Muscle layer of duodenum (tissue), 2 donors: ENCODE data around the gene STARD5.
A peak's percentile ranks its signal among the peaks of the same experiment; 100 is the strongest.

Source experiments
- H3K27ac ChIP-seq: one replicate; pipeline ENCODE4 v1.7.0; 2013; ENCODE audit warnings: mild to moderate bottlenecking, low read length
- H3K27me3 ChIP-seq: one replicate; pipeline ENCODE4 v1.7.0; 2013; ENCODE audit warnings: low read depth, mild to moderate bottlenecking, control low read depth, low read length
- H3K36me3 ChIP-seq, 2 donors: one replicate each; pipeline ENCODE4 v1.7.0; 2013; ENCODE audit warnings: low read length in 2 of 2, control low read depth in 1 of 2, mild to moderate bottlenecking in 1 of 2; ENCODE audit not compliant: insufficient read depth in 2 of 2, control insufficient read depth in 1 of 2
- H3K4me1 ChIP-seq, 2 donors: one replicate each; pipeline ENCODE4 v1.7.0; 2013; ENCODE audit warnings: low read length in 2 of 2, mild to moderate bottlenecking in 2 of 2, control low read depth in 1 of 2, moderate library complexity in 1 of 2; ENCODE audit not compliant: insufficient read depth in 2 of 2, control insufficient read depth in 1 of 2
- H3K4me3 ChIP-seq, 2 donors: one replicate each; pipeline ENCODE4 v1.7.0; 2013; ENCODE audit warnings: low read length in 2 of 2, low read depth in 1 of 2, mild to moderate bottlenecking in 1 of 2
- H3K9me3 ChIP-seq, 2 donors: one replicate each; pipeline ENCODE4 v1.7.0; 2013; ENCODE audit warnings: low read length in 2 of 2, control low read depth in 1 of 2, mild to moderate bottlenecking in 1 of 2; ENCODE audit not compliant: control insufficient read depth in 1 of 2
- donor health status: healthy.

Gene STARD5

DNA sequence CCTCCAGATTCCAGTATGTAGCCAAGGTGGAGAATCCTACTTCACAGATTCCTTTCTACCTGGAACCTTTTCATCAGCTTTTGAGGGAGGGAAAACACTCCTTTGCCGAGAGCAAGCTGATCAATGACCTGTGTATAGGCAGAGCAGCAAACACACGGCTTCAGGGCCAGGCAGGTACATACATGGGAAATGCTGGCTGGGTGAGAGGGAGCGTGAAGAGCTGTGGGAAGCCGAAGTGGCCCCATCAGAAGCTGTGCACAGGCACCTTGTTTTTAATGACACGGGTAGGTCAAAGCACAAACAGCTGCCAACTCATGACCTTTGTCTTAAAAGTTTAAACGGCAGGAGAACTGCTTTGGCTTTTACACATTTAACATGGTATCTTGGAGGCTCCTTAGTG, 25.3 kb downstream of the STARD5 start:
- H3K4me3 ChIP-seq: peak overlapping the region; percentile 23 to 30
- peak overlapping the region; percentile 52 for H3K27ac ChIP-seq
- no peaks in the 10 kb centered on the region for H3K9me3 ChIP-seq
- peaks cover 8 to 14% of the 10 kb centered on the region in 2 donors for H3K4me1 ChIP-seq
- peaks cover 0 to 3% of the 10 kb centered on the region in 2 donors for H3K36me3 ChIP-seq
- no peaks in the 10 kb centered on the region for H3K27me3 ChIP-seq

DNA sequence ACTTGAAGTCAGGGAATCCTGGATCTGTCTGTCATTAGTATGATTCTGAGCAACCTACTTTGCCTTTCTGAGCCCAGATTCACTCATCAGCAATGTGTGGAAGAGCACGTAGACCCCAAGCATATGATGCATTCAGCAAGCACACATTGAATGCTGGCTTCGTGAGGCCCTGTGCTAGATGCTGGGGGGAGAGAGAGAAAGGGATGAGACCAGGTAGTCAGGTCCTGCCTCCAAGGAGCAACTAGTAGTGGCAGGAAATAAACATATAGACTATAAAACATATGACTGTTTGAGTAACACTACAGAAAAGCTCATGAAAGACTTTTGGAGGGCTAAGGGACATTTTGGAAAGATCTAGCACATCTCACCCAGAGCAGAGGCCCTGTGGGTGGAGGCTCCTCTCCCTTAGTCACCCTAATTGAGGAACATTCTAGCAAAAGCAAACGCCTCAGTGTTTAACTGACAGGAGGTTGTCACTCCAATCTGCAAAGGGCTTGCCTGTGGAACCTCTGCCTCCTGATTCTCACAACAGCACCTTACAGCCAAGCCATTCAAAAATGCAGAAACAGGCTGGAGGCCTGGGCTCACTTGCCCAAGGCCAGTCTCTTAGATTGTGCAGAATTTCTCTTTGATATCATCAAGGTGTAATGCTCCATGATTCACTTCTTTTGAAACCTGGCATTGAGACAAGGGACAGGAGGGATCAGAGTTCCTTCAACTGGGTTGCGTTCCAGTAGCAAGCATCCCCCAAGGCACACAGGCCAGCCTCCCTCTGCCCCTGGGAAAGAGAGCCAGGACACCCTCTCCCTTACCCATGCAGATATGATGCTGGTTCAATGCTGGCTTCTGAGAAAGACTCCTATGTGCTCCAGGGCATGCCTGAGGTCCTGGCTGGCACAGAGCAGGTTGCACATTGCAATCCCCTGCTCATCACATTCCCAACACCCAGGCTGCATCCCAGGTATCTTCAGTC, 26.1 kb downstream of the STARD5 start:
- Histone ChIP-seq H3K36me3 (no peaks in the 10 kb centered on the region), H3K27ac (peak overlapping the region; percentile 52), H3K4me3 (peak overlapping the region; percentile 30 to 59)

DNA sequence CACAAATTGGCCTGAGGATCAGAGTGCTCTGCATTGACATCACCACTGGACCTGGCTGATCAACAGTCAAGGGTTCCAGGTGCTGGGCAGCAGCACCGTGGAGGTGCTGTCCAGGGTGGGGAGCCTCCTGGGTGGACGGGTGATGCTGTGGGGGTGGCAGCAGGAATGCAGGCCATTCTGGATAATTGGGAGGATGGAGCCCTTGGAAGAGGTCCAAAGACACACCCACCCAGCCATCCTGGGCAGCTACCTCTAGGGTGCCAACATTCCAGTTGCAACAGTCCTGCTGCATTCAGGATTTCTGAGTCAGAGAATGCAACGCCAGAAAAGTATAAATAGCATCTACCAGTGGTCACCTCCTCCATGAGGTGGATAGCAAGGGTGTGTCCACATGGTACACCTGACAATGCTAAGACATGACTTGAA, 26.8 kb downstream of the STARD5 start:
- Histone ChIP-seq H3K27me3 (no peaks in the 10 kb centered on the region), H3K4me1 (peaks cover 8 to 11% of the 10 kb centered on the region in 2 donors), H3K27ac (peak overlapping the region; percentile 50), H3K9me3 (no peaks in the 10 kb centered on the region), H3K36me3 (peaks cover 0 to 3% of the 10 kb centered on the region in 2 donors), H3K4me3 (peak overlapping the region; percentile 19 to 59)

More for the DNA sequence above, 26.1 kb downstream of the STARD5 start:
- Histone ChIP-seq H3K9me3 (no peaks in the 10 kb centered on the region), H3K27me3 (no peaks in the 10 kb centered on the region), H3K4me1 (peaks cover 8 to 11% of the 10 kb centered on the region in 2 donors)

DNA sequence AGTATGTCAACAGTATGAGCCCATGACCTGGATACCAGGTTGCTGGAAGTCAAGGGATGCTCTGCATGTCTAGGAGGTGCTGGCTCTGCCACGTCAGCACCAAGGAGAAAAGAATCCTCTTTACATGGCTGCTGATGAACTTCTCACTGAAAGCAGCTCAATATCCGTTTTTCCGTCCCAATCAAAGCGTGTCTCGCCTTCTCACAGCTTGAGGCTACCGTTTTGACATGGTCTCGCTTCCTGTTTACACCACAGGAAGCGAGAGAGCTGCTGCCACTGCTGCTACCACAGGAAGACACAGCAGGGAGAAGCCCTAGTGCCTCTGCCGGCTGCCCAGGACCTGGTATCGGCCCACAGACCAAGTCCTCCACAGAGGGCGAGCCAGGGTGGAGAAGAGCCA, 27.3 kb downstream of the STARD5 start:
- H3K4me1 ChIP-seq: peaks cover 8 to 11% of the 10 kb centered on the region in 2 donors
- peak overlapping the region; percentile 19 to 59 for H3K4me3 ChIP-seq
- peak overlapping the region; percentile 50 for H3K27ac ChIP-seq
- H3K9me3 ChIP-seq: no peaks in the 10 kb centered on the region
- peaks cover 0 to 3% of the 10 kb centered on the region in 2 donors for H3K36me3 ChIP-seq
- no peaks in the 10 kb centered on the region for H3K27me3 ChIP-seq

DNA sequence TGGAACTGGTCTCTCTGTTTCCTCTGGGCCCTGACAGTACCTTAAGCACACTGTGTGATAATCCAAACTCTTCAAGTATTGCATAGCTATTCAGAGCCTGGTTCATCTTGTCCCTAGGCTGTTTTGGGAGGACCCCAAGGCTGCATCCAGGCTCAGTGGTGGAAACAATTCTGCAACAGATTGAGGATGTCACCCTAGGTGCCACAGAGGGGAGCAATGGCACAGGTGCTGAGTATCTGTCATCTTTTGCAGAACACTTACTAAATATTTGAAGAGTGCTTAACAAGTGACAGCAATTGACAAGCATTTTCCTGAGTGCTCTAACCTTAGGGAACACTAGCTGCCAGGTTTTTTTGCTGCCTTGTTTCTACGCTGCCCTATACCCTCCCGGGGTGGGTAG, 27.8 kb downstream of the STARD5 start:
- H3K27ac ChIP-seq: peak overlapping the region; percentile 50
- peak overlapping the region in 1 of 2 donors; percentile 59 for H3K4me3 ChIP-seq

DNA sequence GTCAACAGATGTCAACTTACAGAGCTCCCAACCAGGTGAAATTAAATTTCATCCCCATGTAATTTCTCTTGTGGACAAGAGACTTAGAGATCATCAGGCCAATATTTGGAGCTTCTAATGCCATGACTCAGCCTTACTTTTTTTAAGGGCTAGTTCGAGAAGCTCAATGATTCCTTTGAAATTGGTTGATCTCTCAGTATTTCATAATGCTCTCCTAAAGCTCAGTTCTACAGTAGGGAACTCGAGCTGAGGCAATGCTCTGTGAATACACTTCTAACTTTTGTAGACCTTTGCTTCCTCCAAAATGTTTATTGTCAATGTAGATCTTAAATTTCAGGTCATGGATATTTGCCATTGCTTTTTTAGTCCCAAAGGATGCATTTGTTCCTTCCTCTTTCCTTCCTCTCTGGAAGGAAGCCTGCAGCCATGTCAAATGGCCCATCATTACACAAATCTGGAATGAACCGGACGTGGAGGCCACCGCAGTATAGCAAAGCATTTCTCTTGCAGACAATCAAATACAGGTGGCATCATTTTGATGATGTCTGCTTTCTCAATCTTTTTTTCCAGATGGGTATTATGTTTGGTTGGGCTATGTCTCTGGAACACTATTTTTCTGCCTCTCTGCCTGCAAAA, 28.3 kb downstream of the STARD5 start:
- H3K4me3 ChIP-seq: no peak overlapping the region
- no peaks in the 10 kb centered on the region for H3K27me3 ChIP-seq
- H3K36me3 ChIP-seq: peaks cover 0 to 3% of the 10 kb centered on the region in 2 donors
- peak overlapping the region; percentile 50 for H3K27ac ChIP-seq
- peaks cover 8 to 11% of the 10 kb centered on the region in 2 donors for H3K4me1 ChIP-seq
- no peaks in the 10 kb centered on the region for H3K9me3 ChIP-seq

More for the DNA sequence above, 27.8 kb downstream of the STARD5 start:
- Histone ChIP-seq H3K9me3 (no peaks in the 10 kb centered on the region), H3K36me3 (peaks cover 0 to 3% of the 10 kb centered on the region in 2 donors), H3K4me1 (peaks cover 8 to 11% of the 10 kb centered on the region in 2 donors), H3K27me3 (no peaks in the 10 kb centered on the region)

DNA sequence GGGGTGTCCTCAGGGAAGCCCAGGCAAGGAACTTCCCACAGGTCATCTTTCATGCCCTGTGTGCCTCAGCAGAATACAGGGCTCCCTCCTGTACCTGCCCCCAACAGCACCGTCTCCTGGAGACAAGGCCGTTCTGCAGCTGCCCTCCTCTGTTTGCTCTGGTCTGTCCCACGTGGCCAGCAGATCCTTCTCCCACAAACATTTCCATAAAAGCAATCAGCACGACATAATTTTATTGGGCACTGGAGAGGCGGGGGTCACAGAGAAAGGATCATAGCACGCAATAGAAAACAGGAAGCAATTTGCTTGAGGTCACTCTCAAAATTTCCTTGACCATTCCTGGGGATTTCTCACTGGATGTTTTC, 29.4 kb downstream of the STARD5 start:
- Histone ChIP-seq H3K27ac (peak overlapping the region; percentile 57), H3K27me3 (no peaks in the 10 kb centered on the region), H3K9me3 (no peaks in the 10 kb centered on the region), H3K4me3 (peak overlapping the region in 1 of 2 donors; percentile 4), H3K36me3 (peaks cover 0 to 3% of the 10 kb centered on the region in 2 donors), H3K4me1 (peaks cover 8 to 11% of the 10 kb centered on the region in 2 donors)

DNA sequence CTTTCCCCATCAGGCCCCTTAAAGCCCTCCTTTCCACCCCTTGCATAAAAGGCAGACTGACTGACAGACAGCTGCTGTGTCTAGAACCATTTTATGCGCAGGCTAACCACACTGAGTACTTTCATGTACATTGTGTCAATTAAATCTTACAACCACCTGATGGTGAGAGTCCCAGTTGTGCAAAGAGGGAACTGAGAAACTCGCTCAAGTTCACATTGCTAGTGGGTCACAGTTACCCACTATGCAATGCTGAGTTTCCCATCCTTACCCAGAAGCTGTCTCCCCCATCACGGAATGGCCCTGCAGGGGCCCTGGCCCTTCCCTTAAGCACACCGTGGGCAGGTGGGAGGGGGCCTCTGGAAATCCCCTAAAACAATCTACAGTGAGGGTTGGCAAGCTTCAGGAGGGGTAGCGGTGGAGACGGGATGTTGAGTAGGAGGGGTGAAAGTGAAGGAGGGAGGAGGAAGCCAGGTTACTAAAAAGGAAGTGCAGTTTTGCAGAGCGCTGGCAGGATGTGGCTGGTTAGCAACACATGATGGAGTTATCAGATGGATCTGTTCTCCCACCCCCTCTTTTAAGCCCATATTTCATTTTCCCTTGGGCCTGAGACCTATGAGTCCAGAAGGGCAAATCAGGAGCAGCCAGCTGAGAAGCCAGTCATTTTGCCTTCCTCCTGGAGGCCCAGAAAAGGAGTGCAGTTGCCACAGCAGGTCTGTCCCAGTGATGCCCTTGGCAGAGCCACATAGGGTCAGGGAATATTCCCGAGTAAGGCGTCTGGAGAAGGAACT, 30.0 kb downstream of the STARD5 start:
- Histone ChIP-seq H3K36me3 (peaks cover 0 to 3% of the 10 kb centered on the region in 2 donors), H3K27ac (peak overlapping the region; percentile 57), H3K4me3 (peak overlapping the region in 1 of 2 donors; percentile 4), H3K27me3 (no peaks in the 10 kb centered on the region), H3K9me3 (no peaks in the 10 kb centered on the region), H3K4me1 (peaks cover 8 to 11% of the 10 kb centered on the region in 2 donors)

DNA sequence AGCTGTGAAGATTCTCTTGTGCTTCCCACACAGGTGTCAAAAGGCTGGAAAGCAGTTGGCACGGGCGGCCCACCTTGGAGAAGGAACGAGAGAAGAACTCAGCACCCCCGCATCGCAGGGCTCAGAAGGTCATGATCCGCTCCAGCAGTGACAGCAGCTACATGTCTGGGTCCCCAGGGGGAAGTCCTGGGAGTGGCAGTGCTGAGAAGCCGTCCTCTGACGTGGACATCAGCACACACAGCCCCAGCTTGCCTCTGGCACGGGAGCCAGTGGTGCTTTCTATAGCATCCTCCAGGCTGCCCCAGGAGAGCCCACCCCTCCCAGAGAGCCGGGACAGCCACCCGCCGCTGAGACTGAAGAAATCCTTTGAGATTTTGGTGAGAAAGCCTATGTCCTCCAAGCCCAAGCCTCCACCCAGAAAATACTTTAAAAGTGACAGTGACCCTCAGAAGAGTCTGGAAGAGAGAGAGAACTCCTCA, 31.4 kb downstream of the STARD5 start:
- H3K4me3 ChIP-seq: no peak overlapping the region
- no peaks in the 10 kb centered on the region for H3K27me3 ChIP-seq
- H3K27ac ChIP-seq: no peak overlapping the region
- H3K9me3 ChIP-seq: no peaks in the 10 kb centered on the region
- H3K36me3 ChIP-seq: peaks cover 0 to 3% of the 10 kb centered on the region in 2 donors
- H3K4me1 ChIP-seq: peaks cover 8 to 11% of the 10 kb centered on the region in 2 donors

DNA sequence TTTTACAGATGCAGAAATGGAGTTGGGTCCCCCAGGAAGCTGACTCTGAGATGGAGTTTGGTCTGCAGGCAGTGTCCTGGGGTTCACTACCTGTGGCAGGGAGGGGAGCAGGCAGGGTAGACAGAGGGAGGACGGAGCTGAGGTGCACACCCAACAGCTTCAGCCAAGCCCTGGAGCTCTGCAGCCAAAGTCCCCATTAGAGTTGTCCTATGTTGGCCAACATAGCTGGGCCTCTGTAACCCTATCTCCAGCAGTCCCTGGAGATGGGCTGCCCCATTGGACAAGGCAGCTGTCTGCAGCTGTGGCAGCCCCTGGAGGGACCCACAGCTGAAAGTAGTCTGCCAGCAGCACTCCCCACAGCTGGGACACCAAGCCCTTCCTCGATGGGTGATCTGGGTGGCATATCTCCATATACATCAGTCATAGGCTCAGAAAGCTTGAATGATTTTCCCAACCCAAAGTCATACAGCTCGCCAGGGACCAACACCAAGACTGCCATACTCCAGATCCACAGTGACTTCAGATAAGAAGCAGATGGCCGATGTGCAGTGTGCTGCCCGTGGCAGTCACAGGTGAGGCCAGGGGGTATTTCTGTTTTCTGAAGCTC, 31.9 kb downstream of the STARD5 start:
- Histone ChIP-seq H3K4me3 (no peak overlapping the region), H3K9me3 (no peaks in the 10 kb centered on the region), H3K4me1 (peaks cover 8 to 11% of the 10 kb centered on the region in 2 donors), H3K27ac (no peak overlapping the region), H3K36me3 (peaks cover 0 to 3% of the 10 kb centered on the region in 2 donors), H3K27me3 (no peaks in the 10 kb centered on the region)
